Transverse colon (tissue), 3 donors: Measurements from ENCODE around the gene ST3GAL6.

Source experiments
- CTCF ChIP-seq, 5 experiments: fragments of 200-600 bp in 3 of 5; fragments of 450-650 bp in 2 of 5; sonication (generic) in 3 of 5; IDR thresholded peaks; 1 replicate in 2 of 5; 2 replicates in 3 of 5; pipeline ENCODE4 v1.5.1; 2016 to 2017; ENCODE audit warnings: antibody characterized with exemption in 5 of 5, inconsistent platforms in 3 of 5, mild to moderate bottlenecking in 2 of 5, moderate library complexity in 1 of 5
- EP300 ChIP-seq: sonication (generic); formaldehyde crosslinking; IDR thresholded peaks from one replicate; pipeline ENCODE4 v1.6.1; 2017; ENCODE audit warnings: antibody characterized with exemption, low read depth
- POLR2A ChIP-seq: fragments of 450-650 bp; IDR thresholded peaks from one replicate; pipeline ENCODE4 v1.6.1; 2016; ENCODE audit warnings: antibody characterized with exemption, mild to moderate bottlenecking, moderate library complexity

GRCh38 chr3:98745718-98746117 is 17.4 kb upstream of the ST3GAL6 start:
- TF ChIP-seq CTCF (IDR thresholded peaks at IDR 0.05) (no peak), EP300 (no peak), POLR2A (no peak)
